Measurements from ENCODE around the gene PRKN. TPM values are rescaled to one million over a fixed set of nuclear protein-coding genes. Genes with fewer than 3 reads are reported as not detected.

The PRKN gene
- total and polyA plus RNA-seq, 2 donors (not counting 3 experiments of a cell fraction or from before 2014, with no cell fraction given): 0.06 TPM; not detected in 1

- no peak for FAIRE-seq
- ChIA-PET CTCF (no interaction called here), POLR2A (no interaction called here)
- Histone ChIP-seq H3K4me2 (ENCODE audit: insufficient read depth, low read length) (no peak overlapping the region), H3K9me3 (replicated peaks; ENCODE audit: control insufficient read depth, insufficient read depth, low read length) (peaks cover 3% of the 10 kb centered on the region), H4K20me1 (replicated peaks; ENCODE audit: control insufficient read depth, extremely low read depth, insufficient read depth, low read length) (no peaks in the 10 kb centered on the region), H3K9ac (replicated peaks; ENCODE audit: extremely low read depth, insufficient read depth, low read length) (no peak overlapping the region), H3K27me3 (ENCODE audit: control insufficient read depth in 2 of 2, insufficient read depth in 2 of 2, low read length in 2 of 2) (no peaks in the 10 kb centered on the region), H3K79me2 (ENCODE audit: control insufficient read depth, insufficient read depth, low read length) (no peaks in the 10 kb centered on the region), H3K36me3 (ENCODE audit: control insufficient read depth in 2 of 2, extremely low read depth in 1 of 2, insufficient read depth in 2 of 2, low read length in 2 of 2) (no peaks in the 10 kb centered on the region), H3K9me1 (replicated peaks; ENCODE audit: control insufficient read depth, extremely low read depth, insufficient read depth, low read length) (no peaks in the 10 kb centered on the region), H3K27ac (ENCODE audit: insufficient read depth, low read depth, low read length) (no peak overlapping the region), H3K4me3 (replicated peaks in 1 of 3; ENCODE audit: insufficient read depth in 1 of 3, low read depth in 1 of 3, low read length in 3 of 3) (no peak overlapping the region), H3K4me1 (ENCODE audit: control insufficient read depth, extremely low read depth, insufficient read depth, low read length) (no peaks in the 10 kb centered on the region), H2AFZ (ENCODE audit: low read depth, low read length) (no peak overlapping the region)
- no peak for DNase-seq (ENCODE audit: low read depth, low spot score)
- dilution Hi-C loops (cut with MboI; ENCODE audit: extremely low pct_ligation_motif_present, low sequenced_read_pairs) (no loop called here), intact Hi-C loops (cut with micrococcal nuclease) (no loop called here)
- no peak for TF ChIP-seq FOS (IDR thresholded peaks at IDR 0.05; ENCODE audit: borderline replicate concordance, insufficient read depth, low read length)
- TF ChIP-seq EZH2 (IDR thresholded peaks at IDR 0.05; ENCODE audit: borderline replicate concordance, low read depth, low read length, severe bottlenecking): no peak
- no peak for TF ChIP-seq MYC (IDR thresholded peaks at IDR 0.05; ENCODE audit: low read depth, low read length)
- TF ChIP-seq JUN (IDR thresholded peaks at IDR 0.05; ENCODE audit: borderline replicate concordance, insufficient read depth, insufficient read length, low read depth): no peak
- no peak for TF ChIP-seq POLR2A (IDR thresholded peaks at IDR 0.05; ENCODE audit: low read depth, low read length)
- TF ChIP-seq MAX (IDR thresholded peaks at IDR 0.05; ENCODE audit: insufficient read depth, insufficient read length): no peak
- TF ChIP-seq CTCF (IDR thresholded peaks at IDR 0.05; ENCODE audit: extremely low read depth in 1 of 2, insufficient read depth in 1 of 2, low read depth in 1 of 2, low read length in 2 of 2): no peak
- TF ChIP-seq POLR2AphosphoS5 (IDR thresholded peaks at IDR 0.05; ENCODE audit: insufficient read depth, low read depth, low read length): no peak
- TF ChIP-seq GATA2 (IDR thresholded peaks at IDR 0.05; ENCODE audit: insufficient read depth, insufficient read length, low read depth, low read length): no peak
- BruUV-seq (replicated peaks): no TSS peak
Observed at GRCh38 chr6:161788531-161788930, 939.0 kb downstream of the PRKN start.

Measured in endothelial cell of umbilical vein (primary cell).